C1 segment of cervical spinal cord (tissue), 14 donors: ENCODE results near the gene LIPA.
"Not testable (repeated sequence)": the region's sequence is repeated elsewhere in the genome, so short reads cannot be mapped to it uniquely, and the experiment has no call there.

ENCODE experiments used
- DNase-seq, 14 donors: peaks; one replicate each; lab custom pipeline; 2025; lab: John Stamatoyannopoulos, UW

Gene LIPA

GRCh38 chr10:89251409-89252224 lies at the start of gene LIPA:
LIPA (minus strand) TSS chr10:89251775; CDS start chr10:89247648, 4,127 bp downstream.
- peak; percentile 90 to 98 (median 96) for DNase-seq

- peak in 8 of 14 donors; percentile 16 to 65 (median 29) for DNase-seq
These were observed 49.7 kb upstream of the LIPA start for GRCh38 chr10:89301232-89301631.

GRCh38 chr10:89299031-89299430 lies 47.5 kb upstream of the LIPA start:
- no peak for DNase-seq

GRCh38 chr10:89297791-89298190 lies 46.2 kb upstream of the LIPA start:
- no peak for DNase-seq

- DNase-seq: no peak
These were observed 45.8 kb upstream of the LIPA start for GRCh38 chr10:89297356-89297755.

GRCh38 chr10:89296220-89296648 lies 44.7 kb upstream of the LIPA start:
- DNase-seq: peak in 5 of 14 donors; percentile 11 to 43 (median 27)

GRCh38 chr10:89295597-89295996 lies 44.0 kb upstream of the LIPA start:
- no peak for DNase-seq

GRCh38 chr10:89294721-89295239 lies 43.2 kb upstream of the LIPA start:
- DNase-seq: no peak

- not testable (repeated sequence) for DNase-seq
These were observed 33.7 kb upstream of the LIPA start for GRCh38 chr10:89285303-89285702.

GRCh38 chr10:89284711-89285110 lies 33.1 kb upstream of the LIPA start:
- not testable (repeated sequence) for DNase-seq

GRCh38 chr10:89283936-89284475 lies 32.4 kb upstream of the LIPA start:
- peak in 9 of 14 donors; percentile 21 to 94 (median 39) for DNase-seq

GRCh38 chr10:89283025-89283935 lies 31.7 kb upstream of the LIPA start:
- DNase-seq: peak in 3 of 14 donors; percentile 10 to 94 (median 58)

- DNase-seq: no peak
These were observed 30.2 kb upstream of the LIPA start for GRCh38 chr10:89281606-89282395.

- no peak for DNase-seq
These were observed 28.9 kb upstream of the LIPA start for GRCh38 chr10:89280508-89280907.

- peak in 1 of 14 donors; percentile 9 for DNase-seq
These were observed 27.9 kb upstream of the LIPA start for GRCh38 chr10:89279421-89279869.

GRCh38 chr10:89278900-89279392 lies 27.4 kb upstream of the LIPA start:
- DNase-seq: no peak

GRCh38 chr10:89278034-89278535 lies 26.5 kb upstream of the LIPA start:
- DNase-seq: peak in 4 of 14 donors; percentile 17 to 42 (median 26)

GRCh38 chr10:89275383-89275782 lies 23.8 kb upstream of the LIPA start:
- no peak for DNase-seq

- DNase-seq: peak in 1 of 14 donors; percentile 11
These were observed 23.4 kb upstream of the LIPA start for GRCh38 chr10:89274928-89275327.

GRCh38 chr10:89273680-89274079 lies 22.1 kb upstream of the LIPA start:
- no peak for DNase-seq
